Measurements from ENCODE around the gene ATG4B. TPM values are rescaled to one million over a fixed set of nuclear protein-coding genes. Genes with fewer than 3 reads are reported as not detected.
A peak's percentile ranks its signal among the peaks of the same experiment; 100 is the strongest.

Gene ATG4B
- total and polyA plus RNA-seq, 9 of the 15 experiments (the other 6 are each of a cell fraction or from before 2014, with no cell fraction given), result 5.9 to 58.8 (median 35.6) TPM

DNA sequence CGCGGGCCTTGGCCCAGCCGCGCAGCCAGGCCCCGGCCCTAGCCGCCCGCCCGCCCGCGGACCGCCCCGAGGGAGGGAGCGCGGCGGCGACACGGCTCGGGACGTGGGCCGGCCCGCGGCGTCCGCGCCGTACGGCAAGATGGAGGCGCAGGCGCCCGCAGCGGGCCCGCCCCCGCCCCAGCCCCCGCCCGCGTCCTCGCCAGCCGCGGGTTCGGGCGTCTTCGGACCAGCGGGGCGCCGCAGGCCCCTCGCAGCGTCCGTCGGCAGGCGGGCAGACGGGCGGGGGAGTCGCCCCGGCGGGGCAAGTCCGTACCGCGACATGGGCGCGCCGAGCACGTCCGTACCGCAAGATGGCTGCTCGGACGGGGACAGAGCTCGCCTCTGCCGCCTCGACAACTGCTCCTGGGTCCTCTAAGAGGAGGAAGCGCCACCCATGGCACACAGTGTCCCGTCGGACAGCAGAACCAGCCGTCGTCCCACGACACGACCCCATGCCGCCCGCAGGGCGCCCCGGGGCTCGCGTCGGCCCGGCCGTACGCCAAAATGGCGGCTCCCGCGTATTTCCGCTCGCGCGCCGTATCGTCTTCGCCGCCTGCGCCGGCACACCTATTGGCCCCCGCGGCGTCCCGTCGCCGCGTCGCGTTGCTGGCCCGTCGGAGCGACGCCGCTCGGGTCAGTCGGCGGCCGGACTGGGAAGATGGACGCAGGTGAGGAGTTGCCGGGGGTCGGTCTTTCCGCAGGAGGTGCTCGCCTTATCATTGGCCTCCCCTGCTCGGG, at the start of gene ATG4B, which contains the start of gene THAP4 (continued):
- TF ChIP-seq, protein P1, sequence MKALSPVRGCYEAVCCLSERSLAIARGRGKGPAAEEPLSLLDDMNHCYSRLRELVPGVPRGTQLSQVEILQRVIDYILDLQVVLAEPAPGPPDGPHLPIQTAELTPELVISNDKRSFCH (CRISPR knock-in tag; IDR thresholded peaks at IDR 0.05), result no peak
- TF ChIP-seq, protein P1 (tag; IDR thresholded peaks at IDR 0.05), result peak; percentile 66
- TF ChIP-seq HNRNPK (IDR thresholded peaks at IDR 0.05; ENCODE audit: low read depth, low read length, poor library complexity, severe bottlenecking), result no peak
- TF ChIP-seq ARNT (IDR thresholded peaks at IDR 0.05), result no peak
- TF ChIP-seq GATAD2B (IDR thresholded peaks at IDR 0.05; ENCODE audit: borderline replicate concordance), result no peak
- TF ChIP-seq RBM34 (IDR thresholded peaks at IDR 0.05; ENCODE audit: borderline replicate concordance, insufficient read depth, low read length), result no peak
- TF ChIP-seq NUFIP1 (IDR thresholded peaks at IDR 0.05; ENCODE audit: partially characterized antibody), result no peak
- peak; percentile 80 for TF ChIP-seq ELF1 (tag; IDR thresholded peaks at IDR 0.05)
- TF ChIP-seq MCM2 (IDR thresholded peaks at IDR 0.05; ENCODE audit: low read depth), result no peak
- no peak for TF ChIP-seq ZNF316 (IDR thresholded peaks at IDR 0.05)
- no peak for TF ChIP-seq SPI1 (IDR thresholded peaks at IDR 0.05; ENCODE audit: borderline replicate concordance, low read depth, low read length)
- TF ChIP-seq ZNF780A (CRISPR knock-in tag; IDR thresholded peaks at IDR 0.05), result no peak
- TF ChIP-seq ZNF23 (CRISPR knock-in tag; IDR thresholded peaks at IDR 0.05), result no peak
- no peak for TF ChIP-seq NFRKB (IDR thresholded peaks at IDR 0.05; ENCODE audit: low read depth)
- no peak for TF ChIP-seq BDP1 (IDR thresholded peaks at IDR 0.05; ENCODE audit: insufficient read depth, insufficient read length)
- TF ChIP-seq KDM5B (IDR thresholded peaks at IDR 0.05; ENCODE audit: insufficient replicate concordance, low read depth, low read length), result peak; percentile 43
- no peak for TF ChIP-seq ZNF778 (CRISPR knock-in tag; IDR thresholded peaks at IDR 0.05)
- no peak for TF ChIP-seq HNRNPH1 (optimal IDR thresholded peaks at IDR 0.05; ENCODE audit: low read depth, low read length)
- peak; percentile 69; the same call in 1 of the 2 replicates for TF ChIP-seq ELF2 (CRISPR knock-in tag; IDR thresholded peaks at IDR 0.05)
- no peak for TF ChIP-seq ZNF668 (CRISPR knock-in tag; IDR thresholded peaks at IDR 0.05)
- no peak for TF ChIP-seq RFX1 (IDR thresholded peaks at IDR 0.05)
- no peak for TF ChIP-seq HMG20B (CRISPR knock-in tag; IDR thresholded peaks at IDR 0.05)
- TF ChIP-seq CREBBP (IDR thresholded peaks at IDR 0.05; ENCODE audit: low read depth, low read length), result no peak
- no peak for TF ChIP-seq STAG1 (CRISPR knock-in tag; IDR thresholded peaks at IDR 0.05; ENCODE audit: borderline replicate concordance)
- TF ChIP-seq, protein P2, sequence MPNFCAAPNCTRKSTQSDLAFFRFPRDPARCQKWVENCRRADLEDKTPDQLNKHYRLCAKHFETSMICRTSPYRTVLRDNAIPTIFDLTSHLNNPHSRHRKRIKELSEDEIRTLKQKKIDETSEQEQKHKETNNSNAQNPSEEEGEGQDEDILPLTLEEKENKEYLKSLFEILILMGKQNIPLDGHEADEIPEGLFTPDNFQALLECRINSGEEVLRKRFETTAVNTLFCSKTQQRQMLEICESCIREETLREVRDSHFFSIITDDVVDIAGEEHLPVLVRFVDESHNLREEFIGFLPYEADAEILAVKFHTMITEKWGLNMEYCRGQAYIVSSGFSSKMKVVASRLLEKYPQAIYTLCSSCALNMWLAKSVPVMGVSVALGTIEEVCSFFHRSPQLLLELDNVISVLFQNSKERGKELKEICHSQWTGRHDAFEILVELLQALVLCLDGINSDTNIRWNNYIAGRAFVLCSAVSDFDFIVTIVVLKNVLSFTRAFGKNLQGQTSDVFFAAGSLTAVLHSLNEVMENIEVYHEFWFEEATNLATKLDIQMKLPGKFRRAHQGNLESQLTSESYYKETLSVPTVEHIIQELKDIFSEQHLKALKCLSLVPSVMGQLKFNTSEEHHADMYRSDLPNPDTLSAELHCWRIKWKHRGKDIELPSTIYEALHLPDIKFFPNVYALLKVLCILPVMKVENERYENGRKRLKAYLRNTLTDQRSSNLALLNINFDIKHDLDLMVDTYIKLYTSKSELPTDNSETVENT (CRISPR knock-in tag; IDR thresholded peaks at IDR 0.05), result no peak
- TF ChIP-seq CTBP1 (IDR thresholded peaks at IDR 0.05; ENCODE audit: borderline replicate concordance), result peak; percentile 80
- TF ChIP-seq SNRNP70 (optimal IDR thresholded peaks at IDR 0.05; ENCODE audit: low read depth, low read length), result no peak
- no peak for TF ChIP-seq ILK (tag; IDR thresholded peaks at IDR 0.05; ENCODE audit: borderline replicate concordance, low read depth)
- no peak for TF ChIP-seq SP2 (IDR thresholded peaks at IDR 0.05; ENCODE audit: extremely low read depth, low read depth, low read length, poor library complexity, severe bottlenecking)
- TF ChIP-seq ZZZ3 (IDR thresholded peaks at IDR 0.05), result no peak
